C4-2B (cell line): ENCODE measurements around the gene ZSCAN4.

Experiments used
- ZFX ChIP-seq: fragments of 450-650 bp; IDR thresholded peaks from 2 replicates; pipeline ENCODE4 v1.6.1; 2017
- TF ChIP-seq, protein P1 (sequence below): fragments of 450-650 bp; conservative IDR thresholded peaks from 2 replicates; pipeline ENCODE4 v1.5.1; 2017; ENCODE audit warnings: mild to moderate bottlenecking

DNA sequence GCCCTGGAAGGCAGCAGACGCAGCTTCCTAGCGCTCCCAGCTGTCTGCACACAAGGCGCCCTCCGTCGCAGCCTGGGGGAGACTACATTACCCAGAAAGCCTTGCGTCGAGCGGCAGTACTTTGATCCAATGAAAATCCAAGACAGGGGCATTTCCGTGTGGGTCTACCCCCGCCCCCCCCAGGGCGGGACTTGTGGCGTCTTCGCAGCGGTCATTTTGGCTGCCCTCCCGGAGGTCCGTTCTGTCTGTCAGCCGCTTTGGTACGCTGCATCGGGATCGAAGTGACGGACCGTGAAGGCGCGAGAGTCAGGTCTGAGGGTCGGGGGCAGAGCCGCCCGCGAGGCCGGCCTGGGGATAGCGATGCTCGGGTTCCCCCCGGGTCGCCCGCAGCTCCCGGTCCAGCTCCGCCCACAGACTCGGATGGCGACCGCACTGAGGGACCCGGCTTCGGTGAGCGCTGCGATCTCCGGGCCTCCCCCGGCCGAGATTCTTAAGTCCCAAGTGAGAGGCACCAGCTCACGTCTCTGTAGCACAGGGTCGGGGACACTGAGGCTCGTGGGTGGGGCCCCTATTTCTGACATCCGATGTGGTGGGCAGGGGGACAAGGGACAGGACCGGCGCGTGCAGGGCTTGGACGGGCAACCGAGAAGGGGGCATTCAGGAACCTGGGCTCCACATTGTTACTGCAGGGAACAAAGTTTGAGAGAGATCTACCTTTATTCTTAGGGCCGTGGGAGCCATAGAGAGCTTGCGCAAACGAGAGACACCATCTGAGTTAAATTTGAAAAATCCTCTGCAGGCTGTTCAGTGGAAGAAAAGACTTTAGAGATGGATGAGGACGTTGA, 35.5 kb upstream of the ZSCAN4 start, which contains the start of gene ZNF211:
- TF ChIP-seq, protein P1, sequence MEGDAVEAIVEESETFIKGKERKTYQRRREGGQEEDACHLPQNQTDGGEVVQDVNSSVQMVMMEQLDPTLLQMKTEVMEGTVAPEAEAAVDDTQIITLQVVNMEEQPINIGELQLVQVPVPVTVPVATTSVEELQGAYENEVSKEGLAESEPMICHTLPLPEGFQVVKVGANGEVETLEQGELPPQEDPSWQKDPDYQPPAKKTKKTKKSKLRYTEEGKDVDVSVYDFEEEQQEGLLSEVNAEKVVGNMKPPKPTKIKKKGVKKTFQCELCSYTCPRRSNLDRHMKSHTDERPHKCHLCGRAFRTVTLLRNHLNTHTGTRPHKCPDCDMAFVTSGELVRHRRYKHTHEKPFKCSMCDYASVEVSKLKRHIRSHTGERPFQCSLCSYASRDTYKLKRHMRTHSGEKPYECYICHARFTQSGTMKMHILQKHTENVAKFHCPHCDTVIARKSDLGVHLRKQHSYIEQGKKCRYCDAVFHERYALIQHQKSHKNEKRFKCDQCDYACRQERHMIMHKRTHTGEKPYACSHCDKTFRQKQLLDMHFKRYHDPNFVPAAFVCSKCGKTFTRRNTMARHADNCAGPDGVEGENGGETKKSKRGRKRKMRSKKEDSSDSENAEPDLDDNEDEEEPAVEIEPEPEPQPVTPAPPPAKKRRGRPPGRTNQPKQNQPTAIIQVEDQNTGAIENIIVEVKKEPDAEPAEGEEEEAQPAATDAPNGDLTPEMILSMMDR: no peak
- no peak for TF ChIP-seq ZFX
